Measurements from ENCODE around the gene HIPK2. TPM values are rescaled to one million over a fixed set of nuclear protein-coding genes. Genes with fewer than 3 reads are reported as not detected.

The HIPK2 gene
- total and polyA plus RNA-seq, 7 donors: 2.4 to 15.7 (median 7.9) TPM

GRCh38 chr7:139762886-139763285, 14.9 kb downstream of the HIPK2 start:
- Histone ChIP-seq H3K4me1 (peaks cover 0 to 20% (median 4%) of the 10 kb centered on the region in 4 donors), H3K27me3 (no peaks in the 10 kb centered on the region), H3K36me3 (no peaks in the 10 kb centered on the region), H3K9me3 (no peaks in the 10 kb centered on the region), H3K27ac (no peak overlapping the region), H3K4me3 (no peak overlapping the region)
- no peak for DNase-seq
- 88 to 90% methylated on average over 2 of the region's 2 CpGs for WGBS, 2 donors
- intact Hi-C loops (cut with DNase I): no loop called here
- TF ChIP-seq CTCF (IDR thresholded peaks at IDR 0.05): no peak
- no peak for TF ChIP-seq POLR2AphosphoS5 (IDR thresholded peaks at IDR 0.05)
- no peak for TF ChIP-seq POLR2A (IDR thresholded peaks at IDR 0.05)
- TF ChIP-seq EP300 (IDR thresholded peaks at IDR 0.05): no peak

- TF ChIP-seq CTCF (IDR thresholded peaks at IDR 0.05) (no peak), EP300 (IDR thresholded peaks at IDR 0.05) (no peak), POLR2AphosphoS5 (IDR thresholded peaks at IDR 0.05) (no peak), POLR2A (IDR thresholded peaks at IDR 0.05) (no peak)
- intact Hi-C loops (cut with DNase I): no loop called here
- DNase-seq: no peak
- Histone ChIP-seq H3K9me3 (no peaks in the 10 kb centered on the region), H3K4me3 (no peak overlapping the region), H3K4me1 (peaks cover 0 to 12% (median 4%) of the 10 kb centered on the region in 4 donors), H3K27me3 (no peaks in the 10 kb centered on the region), H3K36me3 (no peaks in the 10 kb centered on the region), H3K27ac (no peak overlapping the region)
- 27 to 79% methylated on average over 8 of the region's 8 CpGs for WGBS, 2 donors
Observed at GRCh38 chr7:139758388-139758787, 19.4 kb downstream of the HIPK2 start.

- H3K27me3 ChIP-seq: no peaks in the 10 kb centered on the region
- 20 to 62% methylated on average over 2 of the region's 2 CpGs for WGBS, 2 donors
- peaks cover 0 to 8% (median 1%) of the 10 kb centered on the region in 4 donors for H3K4me1 ChIP-seq
- no peak overlapping the region for H3K27ac ChIP-seq
- H3K36me3 ChIP-seq: no peaks in the 10 kb centered on the region
- intact Hi-C loops (cut with DNase I): no loop called here
- DNase-seq: no peak
- H3K4me3 ChIP-seq: no peak overlapping the region
- no peaks in the 10 kb centered on the region for H3K9me3 ChIP-seq
- TF ChIP-seq POLR2A (IDR thresholded peaks at IDR 0.05): no peak
- TF ChIP-seq POLR2AphosphoS5 (IDR thresholded peaks at IDR 0.05): no peak
- no peak for TF ChIP-seq EP300 (IDR thresholded peaks at IDR 0.05)
- TF ChIP-seq CTCF (IDR thresholded peaks at IDR 0.05): no peak
Observed at GRCh38 chr7:139757968-139758367, 19.8 kb downstream of the HIPK2 start.

GRCh38 chr7:139753693-139754111, 24.1 kb downstream of the HIPK2 start:
- Histone ChIP-seq H3K27ac (no peak overlapping the region), H3K4me1 (peaks cover 0 to 6% (median 0%) of the 10 kb centered on the region in 4 donors), H3K36me3 (no peaks in the 10 kb centered on the region), H3K4me3 (no peak overlapping the region), H3K27me3 (no peaks in the 10 kb centered on the region), H3K9me3 (no peaks in the 10 kb centered on the region)
- TF ChIP-seq EP300 (IDR thresholded peaks at IDR 0.05): no peak
- no peak for TF ChIP-seq CTCF (IDR thresholded peaks at IDR 0.05)
- TF ChIP-seq POLR2A (IDR thresholded peaks at IDR 0.05): no peak
- no peak for TF ChIP-seq POLR2AphosphoS5 (IDR thresholded peaks at IDR 0.05)
- intact Hi-C loops (cut with DNase I): no loop called here
- 29 to 75% methylated on average over 11 of the region's 11 CpGs for WGBS, 2 donors
- DNase-seq: no peak

GRCh38 chr7:139753081-139753692, 24.6 kb downstream of the HIPK2 start:
- no peak for DNase-seq
- Histone ChIP-seq H3K27me3 (no peaks in the 10 kb centered on the region), H3K4me3 (no peak overlapping the region), H3K36me3 (no peaks in the 10 kb centered on the region), H3K9me3 (no peaks in the 10 kb centered on the region), H3K4me1 (peaks cover 0 to 1% (median 0%) of the 10 kb centered on the region in 4 donors), H3K27ac (no peak overlapping the region)
- 29 to 72% methylated on average over 7 of the region's 7 CpGs for whole genome bisulfite sequencing, 2 donors
- intact Hi-C loops (cut with DNase I): no loop called here
- TF ChIP-seq POLR2AphosphoS5 (IDR thresholded peaks at IDR 0.05) (no peak), CTCF (IDR thresholded peaks at IDR 0.05) (peak in 1 of 4 experiments; percentile 26)
